Activated CD8-positive, alpha-beta T cell treated with anti-CD3 and anti-CD28 coated beads for 36 hours (primary cell): Measurements from ENCODE around the gene ADGB. TPM values are rescaled to one million over a fixed set of nuclear protein-coding genes. Genes with fewer than 3 reads are reported as not detected.

Source experiments
- ATAC-seq: fragments of 200-7000 bp; cut with Tn5 transposase; one replicate; pipeline ENCODE4 v1.10.0; 2021; ENCODE audit warnings: mild to moderate bottlenecking, moderate library complexity
- CTCF ChIA-PET: fragments of 350-600 bp; sonication (Branson Sonifier 250); formaldehyde crosslinking; loops from one replicate; lab custom pipeline; 2021; ENCODE audit warnings: antibody characterized with exemption; lab: Charles Lee
- POLR2A ChIA-PET: fragments of 350-600 bp; sonication (Branson Sonifier 250); formaldehyde crosslinking; loops from one replicate; lab custom pipeline; 2021; ENCODE audit warnings: antibody characterized with exemption; lab: Charles Lee
- DNase-seq: peaks from one replicate; pipeline ENCODE4 v3.0.0-alpha.2; 2020
- H3K27ac Mint-ChIP-seq: one replicate; pipeline ENCODE4 v1.8.0; 2021; ENCODE audit warnings: mild to moderate bottlenecking, mixed read lengths
- H3K27me3 Mint-ChIP-seq: one replicate; pipeline ENCODE4 v1.8.0; 2021; ENCODE audit warnings: mixed read lengths
- H3K36me3 Mint-ChIP-seq: one replicate; pipeline ENCODE4 v1.8.0; 2021; ENCODE audit warnings: low read depth, mixed read lengths
- H3K4me1 Mint-ChIP-seq: one replicate; pipeline ENCODE4 v1.8.0; 2021; ENCODE audit warnings: low read depth, mixed read lengths
- H3K4me3 Mint-ChIP-seq: one replicate; pipeline ENCODE4 v1.8.0; 2021; ENCODE audit warnings: mild to moderate bottlenecking, moderate library complexity, mixed read lengths
- H3K9me3 Mint-ChIP-seq: one replicate; pipeline ENCODE4 v1.8.0; 2021; ENCODE audit warnings: mixed read lengths
- CTCF ChIP-seq: fragments of 200-600 bp; IDR thresholded peaks from one replicate; pipeline ENCODE4 v1.8.0; 2022; ENCODE audit warnings: antibody characterized with exemption, mild to moderate bottlenecking
- intact Hi-C: fragments of 100-400 bp; cut with micrococcal nuclease; formaldehyde crosslinking; loops from one replicate; pipeline ENCODE4 v1.10.0; 2022
- total RNA-seq, 2 experiments: library from RNA; stranded (reverse); gene quantifications; one replicate each; pipeline ENCODE4 v1.2.3, GENCODE V29; 2021

Gene ADGB
- total RNA-seq, 2 experiments from 2014 or later: not detected

GRCh38 chr6:146670161-146670560, 71.4 kb downstream of the ADGB start:
- ChIA-PET POLR2A (no interaction called here), CTCF (no interaction called here)
- Mint-ChIP-seq H3K4me1 (no peaks in the 10 kb centered on the region), H3K27me3 (no peaks in the 10 kb centered on the region), H3K27ac (no peak overlapping the region), H3K4me3 (no peak overlapping the region), H3K36me3 (no peaks in the 10 kb centered on the region), H3K9me3 (no peaks in the 10 kb centered on the region)
- DNase-seq: no peak
- TF ChIP-seq CTCF: no peak
- intact Hi-C loops: no loop called here
- ATAC-seq: no peak

- no peak for ATAC-seq
- no peaks in the 10 kb centered on the region for H3K4me1 Mint-ChIP-seq
- DNase-seq: no peak
- CTCF ChIA-PET: no interaction called here
- intact Hi-C loops: no loop called here
- H3K4me3 Mint-ChIP-seq: no peak overlapping the region
- H3K9me3 Mint-ChIP-seq: no peaks in the 10 kb centered on the region
- H3K27ac Mint-ChIP-seq: no peak overlapping the region
- TF ChIP-seq CTCF: no peak
- POLR2A ChIA-PET: no interaction called here
- no peaks in the 10 kb centered on the region for H3K27me3 Mint-ChIP-seq
- H3K36me3 Mint-ChIP-seq: no peaks in the 10 kb centered on the region
Observed at GRCh38 chr6:146673069-146673468, 74.3 kb downstream of the ADGB start.

GRCh38 chr6:146679386-146679785, 80.6 kb downstream of the ADGB start:
- ChIA-PET POLR2A (interaction anchor here (0.6 kb wide), 1 partner anchor 23 kb away, joined by 3 read pairs; no protein-coding TSS in a partner anchor), CTCF (no interaction called here)
- intact Hi-C loops: no loop called here
- no peak for TF ChIP-seq CTCF
- H3K27ac Mint-ChIP-seq: no peak overlapping the region
- no peaks in the 10 kb centered on the region for H3K4me1 Mint-ChIP-seq
- ATAC-seq: no peak
- H3K9me3 Mint-ChIP-seq: no peaks in the 10 kb centered on the region
- H3K4me3 Mint-ChIP-seq: no peak overlapping the region
- H3K36me3 Mint-ChIP-seq: no peaks in the 10 kb centered on the region
- H3K27me3 Mint-ChIP-seq: no peaks in the 10 kb centered on the region
- DNase-seq: no peak

GRCh38 chr6:146682919-146683318, 84.1 kb downstream of the ADGB start:
- Mint-ChIP-seq H3K27me3 (no peaks in the 10 kb centered on the region), H3K4me1 (no peaks in the 10 kb centered on the region), H3K36me3 (no peaks in the 10 kb centered on the region), H3K9me3 (no peaks in the 10 kb centered on the region), H3K4me3 (no peak overlapping the region), H3K27ac (no peak overlapping the region)
- DNase-seq (no peak), ATAC-seq (no peak)
- ChIA-PET CTCF (interaction anchor here (1.5 kb wide), 1 partner anchor 18 kb away, joined by 3 read pairs; no protein-coding TSS in a partner anchor), POLR2A (no interaction called here)
- intact Hi-C loops: no loop called here
- no peak for TF ChIP-seq CTCF

GRCh38 chr6:146689806-146690205, 91.0 kb downstream of the ADGB start:
- Mint-ChIP-seq H3K27me3 (peaks cover 3% of the 10 kb centered on the region), H3K27ac (no peak overlapping the region), H3K4me1 (no peaks in the 10 kb centered on the region), H3K9me3 (no peaks in the 10 kb centered on the region), H3K36me3 (no peaks in the 10 kb centered on the region), H3K4me3 (no peak overlapping the region)
- TF ChIP-seq CTCF: no peak
- ATAC-seq: no peak
- ChIA-PET CTCF (no interaction called here), POLR2A (no interaction called here)
- intact Hi-C loops: loop anchor here (10.0 kb wide), 1 partner anchor 145 kb away; the partner anchor contains the start of gene RAB32
- DNase-seq: no peak
